NCI-H1930 (cell line): ENCODE results near the gene ZNG1C.
"Not testable (repeated sequence)": the region's sequence is repeated elsewhere in the genome, so short reads cannot be mapped to it uniquely, and the experiment has no call there.

ENCODE experiments used
- DNase-seq, 2 experiments: peaks; one replicate each; lab custom pipeline; 2025; lab: John Stamatoyannopoulos, UW

Gene ZNG1C

DNA sequence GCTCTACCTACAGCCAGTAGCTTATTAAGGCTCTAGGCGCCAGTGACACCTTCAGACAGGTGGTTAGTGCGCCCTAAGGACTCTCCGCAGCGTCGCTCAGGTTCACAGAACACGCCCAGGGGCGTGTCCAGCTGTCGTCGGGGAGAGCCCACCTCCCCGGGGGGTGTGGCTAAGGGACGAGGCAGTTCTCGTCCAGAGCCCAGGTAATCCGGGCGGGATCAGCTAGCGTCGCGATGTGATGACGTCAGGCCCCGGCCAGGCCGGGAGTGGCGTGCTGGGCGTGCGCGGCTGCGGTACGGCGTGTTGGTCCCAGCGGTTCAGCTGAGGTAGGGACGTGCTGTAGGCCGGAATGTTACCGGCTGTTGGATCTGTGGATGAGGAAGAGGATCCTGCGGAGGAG, at the start of gene ZNG1C:
ZNG1C (plus strand) TSS at position 301 of the 400 bp plus-strand sequence; CDS start at position 350, 49 bp downstream.
- not testable (repeated sequence) for DNase-seq

DNA sequence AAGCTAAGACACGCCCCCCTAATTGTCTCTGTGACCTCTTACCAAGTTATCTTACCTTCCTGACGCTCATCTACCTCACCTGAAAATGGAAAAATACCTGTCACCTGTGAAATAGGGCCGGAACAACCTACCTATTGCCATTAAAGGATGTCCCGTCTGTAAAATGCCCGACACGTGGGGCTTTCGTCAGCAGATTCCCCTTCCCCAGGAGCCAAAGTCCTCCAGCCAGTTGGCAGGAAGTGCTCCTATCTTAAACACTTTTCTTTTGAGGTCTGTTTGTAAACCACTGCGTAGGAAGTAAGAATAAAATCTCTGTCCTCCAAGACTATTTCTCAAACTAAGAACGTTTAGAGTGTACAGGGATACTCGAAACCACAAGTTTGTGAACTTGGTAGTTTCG, 654 bp downstream of the ZNG1C start:
- DNase-seq, result not testable (repeated sequence)

DNA sequence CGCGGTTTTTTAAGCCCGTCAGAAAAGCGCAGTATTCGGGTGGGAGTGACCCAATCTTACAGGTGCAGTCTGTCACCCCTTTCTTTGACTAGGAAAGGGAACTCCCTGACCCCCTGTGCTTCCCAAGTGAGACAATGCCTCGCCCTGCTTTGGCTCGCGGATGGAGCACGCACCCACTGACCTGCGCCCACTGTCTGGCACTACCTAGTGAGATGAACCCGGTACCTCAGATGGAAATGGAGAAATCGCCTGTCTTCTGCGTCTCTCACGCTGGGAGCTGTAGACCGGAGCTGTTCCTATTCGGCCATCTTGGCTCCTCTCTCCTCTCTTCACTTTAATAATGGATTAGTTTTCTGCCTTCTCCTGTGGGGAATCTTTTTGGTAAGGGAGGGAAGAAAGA, 39.3 kb downstream of the ZNG1C start:
- not testable (repeated sequence) for DNase-seq

DNA sequence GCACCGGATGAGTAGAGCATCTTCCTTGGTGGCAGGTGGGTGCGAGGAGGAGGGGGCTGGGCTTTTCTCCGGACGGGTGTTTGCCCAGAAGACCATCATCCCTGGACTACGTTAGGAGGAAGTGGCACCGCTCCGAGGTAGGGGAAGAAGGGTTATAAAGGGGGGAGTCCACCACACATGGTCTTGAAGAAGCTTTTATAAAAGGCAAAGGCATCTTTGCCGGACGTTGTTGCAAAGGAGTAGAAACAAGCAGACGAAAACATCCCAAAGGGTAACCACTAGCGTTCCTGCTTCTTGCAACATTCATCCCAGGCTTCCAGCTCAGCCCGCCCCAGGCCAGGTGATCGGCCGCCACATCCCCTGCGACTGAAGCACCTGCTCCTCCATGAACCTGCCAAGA, 60.8 kb downstream of the ZNG1C start, which contains the start of gene FOXD4L3:
FOXD4L3 (plus strand) TSS at position 301 of the 400 bp plus-strand sequence; CDS start at position 386, 85 bp downstream.
- DNase-seq, result not testable (repeated sequence)

DNA sequence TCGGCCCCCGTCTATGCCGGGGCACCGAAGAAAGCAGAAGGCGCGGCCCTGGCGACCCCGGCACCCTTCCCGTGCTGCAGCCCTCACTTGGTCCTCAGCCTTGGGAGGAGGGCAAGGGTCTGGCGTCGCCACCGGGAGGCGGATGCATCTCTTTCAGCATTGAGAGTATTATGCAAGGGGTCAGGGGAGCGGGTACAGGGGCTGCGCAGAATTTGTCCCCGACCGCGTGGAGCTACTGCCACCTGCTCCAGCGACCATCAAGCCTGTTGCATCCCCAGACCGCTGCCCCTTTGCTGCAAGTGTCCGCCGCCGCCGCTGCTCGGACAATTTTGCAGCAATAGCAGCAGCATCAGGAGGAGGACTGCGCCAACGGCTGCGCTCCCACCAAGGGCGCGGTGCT, 62.0 kb downstream of the ZNG1C start:
- not testable (repeated sequence) for DNase-seq

DNA sequence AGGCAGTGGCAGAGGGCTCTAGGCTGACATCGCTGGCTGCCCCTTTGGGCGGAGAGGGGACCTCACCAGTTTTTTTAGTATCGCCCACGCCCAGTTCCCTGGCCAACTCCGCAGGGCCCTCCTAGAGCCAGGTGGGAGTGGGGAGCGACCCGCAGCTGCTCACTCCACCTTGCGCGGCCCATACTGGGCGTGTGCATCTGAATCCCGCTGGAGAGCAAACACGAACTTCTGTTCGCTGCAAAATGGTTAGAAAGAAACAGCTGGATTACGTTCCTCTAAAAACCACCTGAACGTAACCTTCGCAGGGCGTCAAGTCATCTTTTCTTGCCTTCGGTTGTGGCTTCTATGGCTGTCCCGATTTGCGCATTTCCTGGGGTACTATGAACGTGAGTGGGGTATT, 62.4 kb downstream of the ZNG1C start:
- not testable (repeated sequence) for DNase-seq

DNA sequence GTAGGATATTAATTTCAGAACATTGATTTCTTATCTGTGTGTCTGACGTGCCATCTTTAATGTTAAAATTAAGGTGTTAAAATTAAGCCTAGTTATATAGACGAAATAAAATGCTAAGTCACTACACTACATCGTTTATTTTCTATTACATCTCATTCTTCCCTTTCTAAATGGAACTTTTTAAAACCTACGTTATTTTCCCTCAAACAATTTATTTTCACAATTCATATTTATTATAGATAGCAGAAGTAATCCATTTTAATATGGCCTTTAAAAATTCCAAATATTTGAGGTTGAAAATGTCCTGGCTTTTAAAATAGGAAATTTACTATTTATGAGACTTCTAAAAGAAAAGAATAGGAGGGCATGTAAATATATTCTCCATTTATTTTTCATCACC, 63.0 kb downstream of the ZNG1C start:
- DNase-seq, result not testable (repeated sequence)

DNA sequence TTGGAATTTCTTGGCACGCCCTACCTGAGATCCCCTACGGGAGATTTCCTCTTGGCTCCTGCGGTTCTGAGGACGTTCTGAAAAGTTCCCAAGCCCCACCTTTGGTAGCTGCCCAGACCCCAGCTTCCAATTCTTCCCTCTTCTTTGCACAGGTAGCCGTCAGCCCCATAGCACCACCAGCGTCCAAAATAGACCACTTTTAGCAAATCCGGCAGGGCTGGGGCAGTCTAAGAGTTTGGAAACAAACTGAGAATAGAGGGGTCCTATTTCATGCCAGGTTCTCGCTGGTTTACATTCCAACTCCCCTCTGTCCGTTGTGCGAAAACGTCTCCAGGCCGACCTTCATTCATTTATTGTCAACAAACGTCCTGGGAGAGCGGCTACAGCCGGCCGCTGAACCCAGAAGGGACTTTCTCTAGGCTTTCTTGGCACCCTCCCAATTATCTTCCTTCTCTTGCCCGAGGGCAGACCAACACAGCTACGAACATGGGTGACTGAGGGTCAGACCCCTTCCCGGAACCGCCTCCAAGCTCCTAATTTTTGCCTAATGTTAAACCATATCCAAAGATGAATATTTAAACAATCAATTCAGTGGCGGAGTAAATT, 64.0 kb downstream of the ZNG1C start:
- not testable (repeated sequence) for DNase-seq

DNA sequence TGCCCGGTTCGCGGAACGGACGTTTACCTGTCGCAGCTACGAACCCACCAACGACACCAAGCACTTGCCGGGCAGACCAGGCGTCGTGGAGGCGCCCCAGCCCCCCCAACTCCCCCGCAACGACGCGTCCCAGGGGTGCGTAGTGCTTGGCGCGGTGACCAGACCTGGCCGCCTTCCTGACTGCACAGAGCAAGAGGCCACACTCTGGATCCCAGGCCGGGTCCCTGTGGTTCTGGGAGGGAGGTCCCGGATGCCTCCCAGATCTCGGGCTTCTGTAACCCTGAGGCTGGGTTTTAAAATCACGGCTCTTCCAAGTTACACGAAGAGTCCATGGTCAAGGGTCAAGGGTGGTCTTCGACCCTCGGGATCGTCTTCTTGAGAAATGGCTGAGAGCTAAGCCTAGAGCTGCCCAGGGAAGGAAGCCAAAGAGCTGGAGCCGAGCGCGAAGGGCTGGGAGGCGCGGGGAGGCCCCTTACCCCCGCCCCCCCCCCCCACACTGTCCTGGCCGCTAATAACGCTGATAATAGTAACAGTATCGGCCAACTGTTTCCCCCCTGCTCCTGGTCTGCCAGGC, 64.7 kb downstream of the ZNG1C start:
- not testable (repeated sequence) for DNase-seq

DNA sequence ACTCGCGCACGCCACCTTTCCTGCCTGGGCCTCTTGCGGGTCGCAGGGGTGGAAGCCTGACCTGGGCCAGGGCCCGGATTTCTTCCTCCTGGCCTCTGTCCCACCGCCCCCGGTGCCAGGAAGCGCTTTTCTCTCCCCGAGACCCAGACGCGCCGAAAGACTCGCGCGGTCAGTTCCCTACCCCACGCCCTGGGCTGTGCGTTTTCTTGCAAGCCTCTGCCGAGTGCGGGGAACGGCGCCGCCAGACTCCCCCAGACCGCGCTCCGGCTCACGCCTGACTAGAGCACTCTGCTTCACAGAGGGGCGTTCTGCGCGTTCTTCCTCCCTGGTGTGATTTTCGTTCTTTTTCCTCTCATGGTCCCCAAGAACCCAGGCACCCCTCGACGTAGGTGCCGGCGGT, 65.3 kb downstream of the ZNG1C start:
- not testable (repeated sequence) for DNase-seq

DNA sequence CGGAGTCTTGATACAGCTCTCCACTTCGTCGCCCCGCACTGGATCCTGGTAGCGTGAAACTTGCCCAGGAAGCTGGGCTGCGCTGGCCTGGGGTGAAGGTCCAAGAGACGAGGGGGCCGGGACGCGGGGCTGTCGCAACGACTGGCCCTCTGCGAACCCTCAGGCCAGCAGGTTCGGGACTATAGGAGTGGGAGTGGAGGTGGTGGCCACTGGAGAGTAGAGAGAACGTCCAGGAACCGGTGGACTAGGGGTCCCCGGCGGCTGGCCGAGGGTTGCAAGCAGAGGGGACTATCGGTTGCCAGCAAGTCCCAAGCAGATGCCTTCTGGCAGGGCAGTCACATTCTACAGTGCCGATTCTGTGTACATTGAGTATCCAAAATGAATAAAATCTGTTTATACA, 65.9 kb downstream of the ZNG1C start:
- not testable (repeated sequence) for DNase-seq

DNA sequence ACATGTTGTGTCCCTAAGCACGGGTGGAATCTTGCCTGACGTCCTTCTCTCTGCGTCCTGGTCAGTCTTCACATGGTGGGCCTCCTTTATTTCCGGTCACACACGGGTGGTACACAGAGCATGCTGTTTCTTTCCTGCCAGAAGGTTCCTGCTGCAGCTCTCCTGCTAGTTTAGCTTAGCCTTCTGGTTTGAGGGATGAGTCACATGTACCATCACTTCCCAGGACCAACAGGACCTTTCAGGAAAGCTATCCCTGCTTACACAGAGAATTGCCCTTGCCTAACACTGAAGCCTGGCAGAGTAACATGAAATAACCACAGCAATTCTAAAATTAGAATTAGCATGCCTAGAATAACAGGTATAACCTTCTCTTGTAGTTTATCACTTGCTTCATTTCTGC, 69.4 kb downstream of the ZNG1C start:
- DNase-seq, result not testable (repeated sequence)

DNA sequence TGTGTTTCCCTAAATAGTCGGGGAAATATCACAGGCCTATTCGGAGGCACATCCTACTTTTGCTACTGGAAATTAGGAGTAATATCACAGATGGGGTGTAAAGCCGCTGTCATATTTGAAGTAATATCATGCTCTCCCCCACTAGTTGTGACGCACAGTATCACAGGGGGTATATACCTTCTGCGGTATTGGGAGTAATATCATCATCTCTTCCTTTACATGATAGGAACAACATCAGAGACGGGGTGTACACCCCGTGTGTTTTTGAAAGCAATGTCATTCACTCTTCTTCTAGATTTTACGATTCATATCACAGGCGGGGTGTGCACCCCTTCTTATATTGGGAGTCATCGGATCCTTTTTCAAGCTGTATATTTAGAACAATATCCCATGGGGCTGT, 76.4 kb downstream of the ZNG1C start:
- DNase-seq, result not testable (repeated sequence)

DNA sequence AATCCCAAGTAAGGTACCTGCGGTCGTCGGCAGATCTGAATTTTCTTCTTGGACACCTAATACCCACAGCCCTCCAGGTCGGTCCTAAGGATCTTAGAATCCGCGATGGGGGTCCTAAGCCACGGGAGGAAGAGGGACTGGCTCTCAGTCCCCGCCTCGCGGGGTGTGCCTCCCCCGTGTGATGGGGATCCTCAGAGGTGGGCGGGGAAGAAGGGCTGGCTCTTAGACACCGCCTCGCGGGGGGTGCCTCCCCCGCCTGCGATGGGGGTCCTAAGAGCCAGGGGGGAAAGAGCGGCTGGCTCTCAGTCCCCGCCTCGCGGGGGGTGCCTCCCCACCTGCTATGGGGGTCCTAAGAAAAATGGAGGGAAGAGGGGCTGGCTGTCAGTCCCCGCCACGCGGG, 82.0 kb downstream of the ZNG1C start:
- not testable (repeated sequence) for DNase-seq

DNA sequence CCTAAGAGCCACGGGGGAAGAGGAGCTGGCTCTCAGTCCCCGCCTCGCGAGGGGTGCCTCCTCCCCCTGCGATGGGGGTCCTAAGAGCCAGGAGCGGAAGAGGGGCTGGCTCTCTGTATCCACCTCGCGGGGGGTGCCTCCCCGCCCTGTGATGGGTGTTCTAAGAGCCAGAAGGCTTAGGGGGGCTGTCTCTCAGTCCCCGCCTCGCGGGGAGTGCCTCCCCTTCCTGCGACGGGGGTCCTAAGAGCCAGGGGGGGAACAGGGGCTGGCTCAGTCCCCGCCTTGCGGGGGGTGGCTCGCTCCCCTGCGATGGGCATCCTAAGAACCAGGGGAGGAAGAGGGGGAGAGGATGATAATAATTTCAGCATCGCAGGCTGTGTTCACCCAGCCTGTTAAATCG, 82.7 kb downstream of the ZNG1C start:
- not testable (repeated sequence) for DNase-seq

DNA sequence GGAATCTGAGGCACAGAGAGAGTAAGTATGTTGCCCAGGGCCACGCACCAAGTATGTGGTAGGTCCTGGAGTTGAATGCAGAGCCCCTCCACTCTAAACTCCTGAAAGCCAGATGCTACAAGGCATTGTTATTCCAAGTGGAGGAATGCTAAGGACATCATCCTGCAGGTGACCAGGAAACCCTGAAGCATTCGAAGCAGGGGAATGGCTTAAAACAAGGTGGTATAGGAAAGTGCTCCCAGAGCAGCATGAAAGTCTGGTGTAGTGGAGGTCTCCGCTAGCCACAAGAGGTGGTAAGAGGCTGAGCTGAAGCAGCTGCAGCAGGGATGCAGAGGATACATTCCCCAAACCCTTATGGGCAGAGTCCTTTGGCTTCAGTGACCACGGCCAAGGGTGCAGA, 87.3 kb downstream of the ZNG1C start:
- not testable (repeated sequence) for DNase-seq

DNA sequence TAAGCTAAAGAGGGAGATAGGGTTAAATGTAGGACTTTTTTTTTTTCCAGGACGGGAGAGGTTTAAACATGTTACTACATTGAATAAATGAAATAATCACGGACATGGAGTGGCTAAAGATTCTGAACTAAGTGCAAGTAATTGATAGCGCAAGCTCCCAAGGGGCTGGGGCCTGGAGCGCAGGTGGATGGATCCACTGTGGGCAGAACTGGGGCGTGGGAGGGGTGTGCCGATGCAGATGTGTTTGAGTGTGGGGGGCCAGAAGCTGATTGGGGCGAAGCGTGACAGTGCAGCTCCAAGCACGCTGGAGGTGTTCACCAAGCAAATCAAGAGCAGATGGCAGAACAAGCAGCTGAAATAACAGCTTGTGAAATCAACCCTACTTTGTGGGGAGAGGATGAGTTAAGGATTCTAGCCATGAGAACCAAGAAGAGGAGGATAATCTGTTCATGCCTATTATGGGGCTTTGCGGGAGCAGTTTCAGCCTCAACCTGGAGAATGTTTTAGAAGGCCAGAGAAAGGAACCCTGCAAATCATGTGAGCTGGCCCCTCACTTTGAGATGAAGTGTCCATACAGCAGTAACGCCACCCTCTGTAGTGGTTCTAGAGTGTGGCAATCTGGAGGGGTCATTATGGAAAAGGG, 88.9 kb downstream of the ZNG1C start:
- not testable (repeated sequence) for DNase-seq

DNA sequence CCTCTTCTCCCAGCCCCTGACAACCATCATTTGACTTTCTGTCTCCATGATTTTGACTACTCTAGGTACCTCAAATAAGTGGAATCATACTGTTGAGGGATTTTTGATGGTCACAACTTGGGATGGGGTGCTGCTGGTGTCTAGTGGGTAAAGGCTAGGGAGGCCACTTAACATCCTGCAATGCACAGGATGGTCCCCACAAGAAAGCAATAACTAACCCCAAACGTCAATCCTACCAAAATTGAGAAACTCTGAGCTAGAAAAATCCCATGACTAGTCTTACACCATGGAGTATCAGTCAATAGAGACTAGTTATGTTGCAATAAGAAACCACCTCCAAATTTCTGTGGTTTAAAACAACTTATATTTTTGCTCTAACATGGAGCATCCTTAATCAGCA, 90.3 kb downstream of the ZNG1C start:
- not testable (repeated sequence) for DNase-seq

DNA sequence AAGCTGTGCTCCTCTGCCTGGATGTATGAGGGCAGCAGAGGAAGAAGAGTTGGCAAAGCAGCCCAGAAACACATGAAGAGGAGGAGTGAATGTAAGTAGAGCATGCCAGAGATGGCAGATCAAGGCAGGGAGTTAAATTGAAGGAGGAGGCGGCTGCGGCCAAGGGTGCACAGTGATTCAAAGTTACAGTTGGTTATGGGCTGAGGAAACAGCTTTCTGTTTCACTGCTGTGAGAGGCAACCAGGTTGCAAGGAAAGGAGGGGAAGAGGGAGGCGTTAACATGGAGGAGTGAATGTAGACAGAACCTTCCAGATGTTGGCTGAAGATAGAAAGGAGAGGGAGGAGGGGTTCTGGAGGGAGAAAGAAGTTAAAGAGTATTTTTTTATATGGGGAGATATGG, 94.2 kb downstream of the ZNG1C start:
- not testable (repeated sequence) for DNase-seq

DNA sequence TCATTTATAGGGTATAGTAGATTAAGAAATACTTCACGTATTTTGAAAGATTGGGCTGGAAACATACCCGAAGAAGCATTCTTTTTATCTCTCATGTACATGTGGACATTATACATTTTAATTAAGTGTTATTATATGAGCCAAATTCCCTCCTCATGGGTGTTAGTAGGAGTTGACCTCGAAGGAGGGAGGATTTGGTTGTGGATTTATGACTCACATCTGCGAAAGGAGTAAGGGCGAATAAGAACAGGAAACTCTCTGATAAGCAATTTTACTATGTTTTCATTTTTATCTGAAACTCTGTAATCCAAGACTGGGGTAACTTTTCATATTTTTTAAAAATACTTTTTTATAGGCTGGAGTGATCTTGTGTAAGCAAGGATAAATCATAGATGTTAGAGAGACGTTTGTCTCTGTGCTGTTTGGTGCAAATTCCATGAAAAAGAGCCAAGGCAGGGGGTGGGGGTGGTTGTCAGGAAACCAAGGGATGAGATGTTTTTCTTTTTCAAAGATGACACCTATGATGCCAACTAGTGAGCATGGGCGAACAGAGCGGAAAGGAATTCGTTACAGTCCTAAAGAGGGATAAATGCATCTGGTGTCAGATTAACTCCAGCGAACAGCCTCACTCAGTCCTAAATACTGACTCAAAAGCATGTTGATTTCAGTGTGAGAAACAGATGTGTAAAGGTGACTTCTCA, 95.0 kb downstream of the ZNG1C start:
- not testable (repeated sequence) for DNase-seq

DNA sequence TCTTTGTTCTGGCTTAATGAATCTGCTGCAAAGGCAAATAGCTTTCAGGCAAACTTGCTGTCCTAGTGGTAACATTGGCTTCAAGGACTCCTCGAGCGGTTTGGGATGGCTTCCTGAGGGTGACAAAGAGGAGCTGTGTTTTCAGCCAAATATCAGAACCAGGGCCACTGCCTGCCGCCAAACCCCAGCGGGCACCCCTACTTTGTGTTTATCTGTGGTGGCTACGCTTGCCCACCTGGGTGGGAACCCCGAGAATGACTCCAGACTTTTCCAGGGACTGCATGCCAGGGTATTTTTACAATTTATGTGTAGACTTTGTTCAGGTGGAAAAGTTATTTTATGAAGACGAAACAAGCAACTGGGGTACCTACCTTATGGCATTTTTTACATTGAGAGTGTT, 96.2 kb downstream of the ZNG1C start:
- DNase-seq, result not testable (repeated sequence)

DNA sequence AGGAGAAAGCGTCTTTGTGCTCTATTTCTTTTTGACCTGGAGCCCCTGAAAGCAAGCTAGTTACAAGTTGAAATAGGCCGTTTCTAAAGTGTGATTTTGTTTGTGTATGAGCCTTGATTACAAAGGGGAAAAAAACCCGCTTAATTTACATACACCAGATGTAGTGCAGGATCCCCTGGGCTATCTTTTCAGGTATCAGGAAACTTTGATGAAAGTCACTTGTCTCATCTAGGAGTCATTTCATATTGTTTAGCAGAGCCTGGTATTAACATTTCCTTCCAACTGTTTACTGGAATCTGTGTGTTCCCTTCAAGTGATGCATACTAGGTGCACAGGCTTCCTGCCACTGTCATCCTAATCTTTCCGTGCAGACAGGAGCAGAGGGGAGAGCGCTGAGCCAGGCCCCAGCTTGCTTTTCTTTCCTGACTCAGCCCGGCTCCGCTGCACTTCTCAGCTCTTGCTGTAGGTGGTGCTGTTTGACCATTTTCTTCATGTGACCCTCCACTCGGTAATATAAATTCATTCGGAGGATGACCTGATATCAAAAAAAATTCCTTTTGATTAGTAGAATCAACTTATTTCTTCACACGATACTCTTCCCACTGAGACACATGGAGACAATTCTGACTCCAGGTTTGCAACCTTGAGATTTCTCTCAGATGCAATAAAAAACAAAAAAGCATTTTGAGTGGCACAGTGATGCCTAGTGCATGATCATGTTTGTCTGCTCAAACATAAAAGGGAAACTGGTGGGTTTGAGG, 100.7 kb downstream of the ZNG1C start:
- not testable (repeated sequence) for DNase-seq
